CD1c-positive myeloid dendritic cell (primary cell): ENCODE data around the gene SERPINE3.

Experiments used
- DNase-seq: peaks from one replicate; pipeline ENCODE4 v3.0.0-alpha.2; 2016; ENCODE audit errors: extremely low spot score

SERPINE3 gene

DNA sequence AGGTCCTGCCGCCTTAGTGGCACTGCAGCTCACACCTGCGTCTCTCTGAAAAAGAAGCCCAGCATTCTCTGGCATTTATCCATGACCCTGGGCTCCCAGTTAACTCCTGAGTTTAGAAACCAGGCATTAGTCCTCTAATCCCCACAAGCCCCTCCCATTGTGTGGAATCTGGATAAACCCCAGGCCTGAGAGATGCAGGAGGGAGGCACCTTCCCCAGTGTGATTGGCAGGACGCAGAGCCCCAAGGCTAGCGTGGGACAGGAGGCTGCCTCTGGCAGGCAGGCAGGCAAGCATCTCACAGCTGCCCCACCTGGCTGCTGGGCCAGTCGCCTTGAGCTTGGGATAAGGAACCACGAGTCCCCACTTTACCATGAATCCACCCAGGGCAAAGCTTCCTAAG, 11.0 kb upstream of the SERPINE3 start:
- no peak for DNase-seq

DNA sequence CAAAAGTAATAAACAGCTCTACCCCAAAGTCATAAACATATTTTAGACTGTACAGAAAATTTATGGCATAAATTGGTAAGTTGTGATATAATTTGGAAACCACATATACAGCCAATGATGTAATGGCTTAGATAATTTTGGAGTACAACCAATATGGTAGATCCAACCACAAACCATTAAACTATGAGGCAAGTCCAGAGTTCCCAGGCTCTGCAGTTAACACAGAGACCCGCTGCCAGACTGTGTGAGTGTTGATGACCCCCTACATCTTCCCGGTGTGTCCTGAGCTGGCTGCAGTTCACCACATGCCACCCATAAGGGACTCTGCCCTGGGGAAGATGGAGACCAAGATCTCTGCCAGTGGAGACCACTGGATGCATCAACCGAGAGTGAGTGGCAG, 9.9 kb upstream of the SERPINE3 start:
- no peak for DNase-seq

DNA sequence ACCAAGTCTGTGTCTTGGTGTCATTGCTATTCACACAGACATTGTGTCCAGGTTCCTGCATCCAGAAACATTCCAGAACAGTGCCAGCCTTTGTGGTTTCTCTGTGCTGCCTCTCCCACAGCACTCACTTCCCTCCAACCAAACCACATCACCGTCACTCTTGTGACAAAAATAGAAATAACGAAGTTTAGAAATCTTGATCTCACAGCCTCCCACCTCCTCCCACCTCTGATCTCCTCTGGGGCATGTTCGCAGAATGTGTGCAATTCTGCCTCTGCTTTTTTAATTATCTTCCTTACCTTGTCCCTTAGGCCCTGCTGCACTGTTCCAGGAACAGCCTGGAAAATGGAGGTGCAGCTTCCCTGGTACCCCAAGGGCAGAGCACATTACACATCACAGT, 8.7 kb upstream of the SERPINE3 start:
- DNase-seq = peak; percentile 84

DNA sequence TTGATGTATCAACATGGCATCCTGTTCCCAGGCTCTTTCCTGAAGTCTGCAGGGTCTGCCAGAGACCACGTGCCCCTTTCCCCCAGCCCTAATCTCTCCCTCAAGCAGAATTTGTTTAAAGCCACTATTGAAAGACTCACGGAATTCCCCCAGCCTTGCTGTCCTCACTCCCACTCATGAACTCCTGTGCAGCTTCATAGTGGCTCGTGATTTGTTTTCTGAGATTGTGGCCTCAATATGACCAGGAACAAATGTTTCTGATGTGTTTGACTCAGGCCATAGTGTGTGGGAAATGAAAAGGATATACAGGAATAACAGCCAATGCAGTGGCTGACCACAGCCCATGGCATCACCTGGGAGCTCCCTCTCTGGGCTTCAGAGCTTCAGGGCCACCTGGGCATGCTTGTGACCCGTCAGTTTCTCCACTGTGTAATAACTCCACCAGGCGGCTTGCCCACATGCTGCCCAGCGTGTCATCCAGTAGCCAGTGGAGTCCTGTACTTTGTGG, 8.1 kb upstream of the SERPINE3 start:
- DNase-seq = peak; percentile 64

DNA sequence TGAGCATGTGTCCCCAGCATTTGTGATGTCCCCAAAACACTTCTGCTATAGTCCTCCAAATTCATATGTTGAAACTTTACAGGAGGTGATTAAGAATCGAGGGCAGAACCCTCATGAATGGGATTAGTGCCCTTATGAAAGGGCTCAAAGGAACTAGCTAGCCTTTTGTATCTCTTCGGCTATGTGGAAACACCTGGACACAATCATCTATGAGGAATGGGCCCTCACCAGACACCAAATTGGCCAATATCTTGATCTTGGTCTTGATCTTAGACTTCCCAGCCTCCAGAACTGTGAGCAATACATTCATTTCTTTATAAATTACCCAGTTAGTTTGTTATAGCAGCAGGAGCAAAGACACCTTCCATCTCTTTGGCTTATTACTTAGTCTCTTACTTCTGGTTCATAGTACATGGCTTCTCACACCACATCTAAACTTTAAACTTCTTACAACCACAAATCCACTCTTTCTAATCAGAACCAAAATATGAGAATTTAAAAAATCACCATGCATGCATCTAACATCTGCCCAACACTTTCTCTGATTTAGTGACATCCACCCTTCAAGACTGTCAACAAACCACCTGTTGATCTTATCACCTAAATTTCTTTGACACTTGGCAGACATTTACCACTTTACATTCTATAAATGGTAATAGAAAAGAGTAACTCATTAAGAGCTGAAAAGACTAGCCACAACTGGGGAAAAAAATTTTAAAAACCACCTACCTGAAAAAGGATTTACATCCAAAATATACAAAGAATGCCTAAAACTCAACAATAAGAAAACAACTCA, 6.7 kb upstream of the SERPINE3 start:
- no peak for DNase-seq

DNA sequence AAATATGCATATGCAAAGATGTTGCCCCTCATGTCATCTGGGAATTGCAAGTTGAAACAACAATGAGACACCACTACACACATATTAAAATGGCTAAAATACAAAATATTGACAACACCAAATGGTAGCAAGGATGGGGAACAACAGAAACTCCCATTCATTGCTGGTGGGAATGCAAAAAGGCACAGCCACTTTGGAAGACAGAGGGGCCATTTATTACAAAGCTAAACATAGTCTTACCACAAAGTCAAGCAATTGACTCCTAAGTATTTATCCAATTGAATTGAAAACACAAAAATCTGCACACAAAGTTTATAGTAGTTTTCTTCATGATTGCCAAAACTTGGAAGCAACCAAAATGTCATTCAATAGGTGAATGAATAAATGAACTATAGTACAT, 6.1 kb upstream of the SERPINE3 start:
- DNase-seq = no peak

DNA sequence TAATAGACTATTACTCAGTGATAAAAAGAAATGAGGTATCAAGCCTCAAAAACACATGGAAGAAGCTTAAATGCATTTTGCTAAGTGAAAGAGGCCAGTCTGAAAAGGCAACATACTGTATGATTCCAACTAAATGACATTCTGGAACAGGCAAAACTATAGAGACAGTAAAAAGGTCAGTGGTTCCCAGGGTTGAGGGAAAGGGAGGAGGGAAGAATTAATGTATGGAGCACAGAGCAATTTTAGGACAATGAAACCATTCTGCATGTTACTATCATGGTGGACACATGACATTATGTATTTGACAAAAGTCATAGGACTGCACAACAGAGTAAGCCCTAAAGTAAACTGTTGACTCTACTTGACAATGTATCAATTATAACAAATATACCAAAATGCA, 5.7 kb upstream of the SERPINE3 start:
- DNase-seq = no peak

DNA sequence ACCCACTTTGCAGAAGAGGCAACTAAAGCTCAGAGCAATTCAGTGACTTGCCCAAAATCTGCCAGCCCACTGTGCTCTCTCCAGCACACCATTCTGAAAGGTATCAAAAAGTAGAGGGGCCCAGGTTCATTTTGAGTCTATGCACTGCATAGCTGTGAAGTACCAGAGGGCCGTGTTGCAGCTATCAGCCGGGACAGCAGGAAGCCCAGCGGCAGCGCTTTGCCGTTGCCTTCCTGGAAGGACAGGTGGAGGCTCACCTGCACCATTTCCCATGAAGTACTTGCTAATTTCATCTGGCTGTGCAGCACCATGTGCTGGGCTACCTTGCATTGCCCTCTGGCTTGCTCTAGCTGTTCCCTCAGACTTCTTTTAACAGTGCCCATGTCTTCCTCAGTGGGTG, 2.7 kb upstream of the SERPINE3 start:
- no peak for DNase-seq

DNA sequence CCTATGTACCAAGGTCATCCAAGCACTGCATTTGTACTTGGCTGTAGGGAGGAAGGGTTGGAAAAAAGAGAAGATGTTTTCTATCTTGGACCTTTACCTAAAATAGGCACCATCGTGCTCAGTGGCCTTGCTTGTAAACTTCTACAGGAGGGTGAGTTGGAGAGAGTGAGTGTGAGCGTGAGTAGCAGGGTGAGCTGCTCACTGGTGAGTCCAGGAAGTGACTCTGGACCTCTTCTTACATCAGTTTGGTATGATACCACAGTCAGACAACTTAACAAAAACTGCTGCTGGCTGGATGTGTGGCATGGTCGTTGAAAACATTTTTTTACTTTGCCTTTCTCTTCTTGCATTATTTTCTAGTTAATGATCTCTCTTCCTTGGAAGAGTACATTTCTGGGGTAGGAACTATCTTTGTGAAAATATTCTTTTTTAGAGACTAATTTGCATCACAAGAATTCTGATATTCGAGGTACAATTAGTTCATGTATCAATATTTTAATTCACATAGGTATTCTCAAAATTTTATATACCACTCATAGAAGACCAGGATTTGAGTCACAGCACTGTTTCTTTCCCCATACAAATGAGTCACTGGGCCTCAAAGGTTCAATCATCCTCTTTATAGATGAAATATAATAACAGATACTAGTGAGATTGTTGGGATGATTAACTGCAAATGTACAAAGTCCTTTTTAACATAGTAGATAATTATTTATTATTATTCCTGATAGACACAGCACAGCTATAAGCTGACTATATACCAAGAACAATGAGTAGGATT, 651 bp downstream of the SERPINE3 start:
- DNase-seq = no peak

DNA sequence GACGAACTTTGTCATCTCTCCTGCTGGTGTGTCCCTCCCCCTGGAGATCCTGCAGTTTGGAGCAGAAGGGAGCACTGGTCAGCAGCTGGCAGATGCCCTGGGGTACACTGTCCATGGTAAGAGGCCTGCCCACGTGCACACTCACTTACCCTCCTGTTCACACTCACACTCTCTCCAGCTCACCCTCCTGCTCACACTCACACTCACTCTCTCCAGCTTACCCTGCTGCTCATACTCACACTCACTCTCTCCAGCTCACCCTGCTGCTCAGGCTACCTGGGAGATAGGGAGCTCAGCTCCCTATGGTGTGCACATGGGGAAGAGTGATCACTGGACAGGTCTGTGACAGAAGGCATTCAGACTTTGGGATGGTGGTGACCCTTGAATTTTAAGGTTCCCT, 1.7 kb downstream of the SERPINE3 start:
- DNase-seq = no peak

DNA sequence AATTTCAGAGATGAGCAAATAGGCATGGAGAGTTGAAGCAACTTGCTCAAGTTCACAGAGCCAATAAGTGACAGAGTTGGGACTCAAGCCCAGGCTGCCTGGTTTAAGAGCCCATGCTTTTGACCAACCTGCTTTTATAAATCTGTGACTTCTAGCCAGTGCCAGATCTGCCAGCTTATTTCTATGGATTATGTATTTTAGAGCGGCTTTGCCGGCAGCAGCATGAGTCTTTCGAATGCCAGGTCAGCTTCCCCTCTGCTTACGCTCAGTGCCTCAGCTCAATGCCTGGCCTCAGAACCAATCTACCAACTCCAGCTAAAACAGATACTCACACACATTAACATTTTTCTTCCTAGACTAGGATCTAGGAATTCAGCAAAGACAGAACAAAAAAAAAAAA, 2.3 kb downstream of the SERPINE3 start:
- no peak for DNase-seq

DNA sequence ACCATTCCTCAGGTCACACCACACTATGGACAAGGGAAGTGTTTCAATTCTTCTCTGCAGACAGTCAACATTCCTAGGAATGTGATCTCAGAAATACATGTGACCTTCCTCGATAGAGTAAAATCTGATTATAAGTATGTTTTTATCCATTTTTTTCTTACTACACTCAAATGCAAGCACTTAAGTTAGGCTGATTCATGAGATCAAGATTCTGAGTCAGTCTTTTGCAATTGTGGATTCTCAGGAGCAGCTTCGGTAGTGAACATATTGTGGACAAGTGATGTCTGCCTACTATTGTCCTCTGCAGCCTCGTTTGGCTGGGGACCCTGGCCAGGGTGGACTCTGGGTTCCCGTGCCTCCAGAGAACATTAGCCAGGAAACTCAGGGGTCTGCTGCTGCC, 3.2 kb downstream of the SERPINE3 start:
- DNase-seq = no peak

DNA sequence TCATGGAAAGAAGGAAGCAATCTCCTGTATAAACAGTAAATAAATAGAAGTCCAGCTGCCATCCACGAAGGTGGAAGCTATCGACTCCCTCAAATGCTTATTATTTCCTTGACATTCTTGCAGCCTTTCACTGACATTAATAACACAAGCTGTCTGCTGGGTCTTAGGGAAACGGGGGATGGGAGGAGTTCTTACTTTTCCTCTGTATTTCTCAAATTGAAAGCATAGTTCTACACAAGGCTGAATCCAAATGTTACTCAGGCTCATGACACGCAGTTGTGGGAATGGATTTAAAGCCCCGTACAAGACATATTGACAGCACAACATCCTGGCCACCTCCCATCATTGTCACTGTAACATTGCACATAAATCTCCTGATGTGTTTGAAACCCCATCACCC, 4.0 kb downstream of the SERPINE3 start:
- DNase-seq = no peak

DNA sequence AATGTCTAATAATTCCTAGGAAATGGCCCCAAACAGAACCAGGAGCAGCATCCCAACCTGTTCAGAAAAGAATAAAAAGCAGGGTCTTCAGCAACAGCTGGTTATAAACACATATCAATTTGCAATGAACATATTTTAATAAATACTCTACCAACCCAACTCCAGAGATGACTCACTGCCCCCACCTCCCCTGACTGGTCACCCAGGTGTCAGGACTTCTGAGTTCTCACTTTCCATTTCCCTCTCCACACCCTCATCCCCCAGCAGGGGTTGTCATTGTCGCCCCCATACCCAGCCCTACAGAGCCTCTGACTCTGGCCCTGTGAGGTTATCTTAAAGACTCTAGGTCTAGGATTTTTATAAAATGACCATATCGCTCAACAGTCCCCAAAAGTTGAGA, 6.9 kb downstream of the SERPINE3 start:
- no peak for DNase-seq

DNA sequence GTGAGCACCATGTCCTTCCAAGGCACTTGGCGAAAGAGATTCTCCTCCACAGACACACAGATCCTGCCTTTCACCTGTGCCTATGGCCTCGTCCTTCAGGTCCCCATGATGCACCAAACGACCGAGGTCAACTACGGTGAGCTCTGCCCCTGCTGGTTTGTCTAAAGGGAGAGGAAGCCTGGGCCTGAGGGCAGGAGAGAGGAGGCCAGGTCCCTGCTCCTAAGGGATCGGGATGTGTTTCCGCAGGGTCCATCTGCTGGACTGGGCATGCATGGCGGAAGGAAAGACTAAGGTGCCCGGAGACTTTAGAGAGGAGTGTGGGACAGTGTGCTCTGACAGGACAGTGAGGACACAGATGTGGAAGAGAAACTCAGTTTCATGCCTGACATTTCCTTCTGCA, 7.6 kb downstream of the SERPINE3 start:
- no peak for DNase-seq

DNA sequence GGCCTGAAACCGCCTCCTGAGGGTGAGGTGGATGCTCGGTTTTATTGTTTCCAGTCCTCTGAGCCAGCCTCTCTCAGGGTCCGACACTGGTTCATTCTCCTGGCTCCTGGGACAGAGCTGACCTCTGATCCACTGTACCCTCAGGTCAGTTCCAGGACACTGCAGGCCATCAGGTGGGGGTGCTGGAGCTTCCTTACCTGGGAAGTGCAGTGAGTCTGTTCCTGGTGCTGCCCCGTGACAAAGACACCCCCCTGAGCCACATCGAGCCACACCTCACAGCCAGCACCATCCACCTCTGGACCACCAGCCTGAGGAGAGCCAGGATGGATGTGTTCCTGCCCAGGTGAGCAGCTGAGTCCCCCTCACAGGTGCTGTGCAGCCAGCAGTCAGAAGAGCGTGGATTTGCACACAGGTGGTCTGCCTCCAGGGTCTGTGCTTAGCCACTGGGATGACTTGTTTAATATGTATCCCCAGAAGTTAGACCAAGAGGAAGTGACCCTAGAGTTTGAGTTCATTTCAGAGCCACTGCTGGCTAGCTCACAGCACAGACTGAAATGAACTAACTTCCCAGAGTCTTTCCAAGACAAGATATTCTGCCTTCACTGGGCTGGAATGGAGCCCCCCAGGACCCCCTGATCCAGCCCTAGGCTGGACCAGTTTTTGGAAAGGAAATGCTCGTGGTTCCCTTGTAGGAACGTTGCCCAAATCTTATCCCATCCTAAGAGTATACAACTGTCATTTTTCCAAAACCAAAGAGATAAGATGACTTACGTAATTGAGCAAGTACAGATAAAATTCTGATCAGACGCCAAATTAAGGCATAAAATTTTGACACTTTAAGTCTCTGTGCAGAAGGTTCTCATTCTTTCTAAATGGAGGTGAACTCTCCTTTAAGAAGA, 8.8 kb downstream of the SERPINE3 start:
- no peak for DNase-seq

DNA sequence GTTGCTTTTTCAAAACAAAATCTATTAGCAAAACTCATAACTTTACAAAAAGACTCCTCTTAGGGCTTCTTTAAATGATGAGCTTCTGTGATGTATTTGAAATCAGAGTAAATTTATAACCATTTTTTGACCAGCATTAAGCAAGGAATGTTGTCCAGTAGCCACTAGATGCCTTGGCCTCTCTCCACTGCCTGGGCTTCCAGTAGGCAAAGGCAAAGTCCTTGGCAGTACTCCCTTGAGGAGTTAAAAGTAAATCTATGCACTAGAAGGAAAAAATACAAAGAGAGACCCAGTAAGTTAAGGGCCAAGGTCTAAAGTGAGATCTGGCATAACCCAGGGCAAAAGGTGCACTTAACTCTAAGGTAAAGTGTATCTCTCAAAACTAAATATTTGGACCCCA, 9.5 kb downstream of the SERPINE3 start:
- DNase-seq = no peak

DNA sequence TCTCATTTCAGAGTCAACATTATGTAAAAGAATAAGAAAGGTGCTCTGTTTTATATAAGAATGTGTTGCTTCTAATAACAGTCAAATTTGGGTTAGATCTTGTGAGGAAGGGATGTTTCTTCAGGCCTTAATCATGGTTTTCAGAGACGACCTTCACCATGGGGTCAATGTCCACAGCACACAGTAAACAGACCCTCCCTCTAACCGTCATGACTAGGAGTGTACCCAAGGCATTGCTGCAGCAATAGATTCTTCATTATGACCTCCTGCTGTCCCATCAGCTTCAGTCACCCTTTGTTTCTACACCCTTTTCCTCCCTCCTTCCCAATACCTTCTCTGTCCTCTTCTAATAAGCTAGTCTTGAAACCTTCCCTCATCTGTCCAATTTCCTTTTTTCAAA, 15.7 kb downstream of the SERPINE3 start:
- no peak for DNase-seq

DNA sequence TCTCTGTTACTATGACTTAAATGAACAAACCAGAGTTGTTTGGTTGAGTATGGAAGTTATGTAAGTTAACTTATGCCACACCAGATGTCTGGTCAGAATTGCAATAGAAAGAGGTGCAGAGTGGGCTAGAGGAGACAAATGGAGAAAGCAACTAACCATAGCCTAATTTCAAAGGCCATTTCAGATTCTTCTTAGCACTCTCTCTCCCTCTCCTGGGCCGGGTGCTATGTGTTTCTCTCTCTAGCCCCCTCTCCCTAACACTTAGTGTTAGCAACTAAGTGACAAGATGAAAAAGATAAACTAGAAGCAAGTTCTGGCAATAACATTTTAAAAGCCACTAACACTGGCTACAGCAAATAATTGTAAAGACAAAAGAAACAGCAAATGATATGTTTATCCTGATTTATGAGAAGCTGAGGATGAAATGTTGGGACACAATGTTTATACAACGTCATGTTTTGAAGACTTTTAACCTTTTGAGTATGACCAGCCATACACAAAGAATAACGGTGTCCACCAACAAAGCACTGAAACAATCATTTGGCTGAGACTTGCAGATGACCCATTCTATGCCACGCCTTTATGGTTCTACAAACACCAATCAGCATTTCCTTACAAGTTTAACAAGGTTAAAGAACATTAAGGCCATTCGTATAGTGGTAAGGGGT, 18.6 kb downstream of the SERPINE3 start:
- DNase-seq = no peak

DNA sequence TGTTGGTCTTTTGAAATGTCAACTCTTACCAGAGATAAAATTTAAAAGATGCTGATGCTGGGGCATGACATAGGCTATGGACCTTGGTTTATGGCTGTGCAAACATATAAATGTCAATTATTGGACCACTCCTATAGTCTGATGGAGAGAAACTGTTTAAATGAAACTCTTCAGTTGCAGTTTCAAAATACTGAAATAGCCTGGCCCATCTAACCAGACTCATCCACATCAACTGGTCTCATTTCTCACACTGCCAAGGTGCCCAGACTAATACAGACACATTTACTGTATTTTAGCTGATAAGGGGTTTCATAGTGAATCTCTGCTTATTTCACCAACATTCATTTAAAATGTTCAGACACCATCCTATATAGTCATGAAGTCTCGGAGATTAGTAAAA, 19.9 kb downstream of the SERPINE3 start:
- DNase-seq = no peak

DNA sequence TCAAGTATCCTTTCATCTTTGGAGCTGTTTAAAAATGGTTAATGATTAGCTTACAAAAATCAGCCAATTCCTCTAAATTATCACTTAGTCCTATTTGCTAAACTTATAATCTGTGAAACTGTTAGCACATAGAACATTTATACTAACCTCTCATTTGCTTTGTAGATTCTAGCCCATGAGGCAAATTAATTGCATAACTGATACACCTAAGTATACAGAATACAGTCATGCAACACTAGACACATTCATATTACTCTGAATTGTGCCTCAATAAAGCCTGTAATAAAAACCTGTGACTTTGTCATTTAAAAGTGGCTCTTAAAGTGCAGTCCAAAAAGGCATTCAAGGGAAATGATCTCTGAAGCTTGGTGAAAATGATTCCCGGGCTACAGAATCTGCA, 21.0 kb downstream of the SERPINE3 start:
- no peak for DNase-seq

DNA sequence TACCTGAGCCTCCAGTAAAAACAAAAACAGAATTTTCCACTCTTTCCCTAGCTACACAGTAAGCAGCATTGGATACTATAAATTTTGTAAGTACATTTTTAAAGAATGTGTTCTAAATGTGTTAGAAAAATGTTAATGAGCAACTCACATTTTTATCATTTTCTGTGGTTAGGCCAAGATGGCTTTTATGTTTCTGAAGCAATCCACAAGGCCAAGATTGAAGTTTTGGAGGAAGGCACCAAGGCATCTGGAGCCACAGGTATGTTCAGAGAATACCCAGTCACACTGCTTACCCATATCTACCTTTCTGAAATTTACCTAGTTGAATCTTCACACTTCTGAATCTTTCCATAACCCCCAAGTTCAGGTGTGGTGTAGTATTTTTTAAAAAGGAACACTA, 21.6 kb downstream of the SERPINE3 start:
- no peak for DNase-seq
